GM12801 (cell line): ENCODE measurements around the gene MFAP2.

Experiments
- CTCF ChIP-seq: IDR thresholded peaks from one replicate; pipeline ENCODE4 v1.5.1; 2011; ENCODE audit warnings: control low read depth; ENCODE audit not compliant: insufficient read length; ENCODE audit errors: extremely low read depth

Gene MFAP2

GRCh38 chr1:17005365-17005740, 24.9 kb upstream of the MFAP2 start:
- no peak for TF ChIP-seq CTCF

- no peak for TF ChIP-seq CTCF
These were observed 24.3 kb upstream of the MFAP2 start for GRCh38 chr1:17004466-17005364.

- TF ChIP-seq CTCF, result no peak
These were observed 22.1 kb upstream of the MFAP2 start for GRCh38 chr1:17002524-17002902.

- TF ChIP-seq CTCF, result no peak
These were observed 21.5 kb upstream of the MFAP2 start for GRCh38 chr1:17001760-17002523.

GRCh38 chr1:16999863-17000262, 19.4 kb upstream of the MFAP2 start:
- no peak for TF ChIP-seq CTCF

GRCh38 chr1:16998589-16998988, 18.2 kb upstream of the MFAP2 start:
- TF ChIP-seq CTCF, result no peak

GRCh38 chr1:16996845-16997244, 16.4 kb upstream of the MFAP2 start:
- no peak for TF ChIP-seq CTCF
